ENCODE results near the gene NHLRC3. TPM values are rescaled to one million over a fixed set of nuclear protein-coding genes. Genes with fewer than 3 reads are reported as not detected.

NHLRC3 gene
- total and polyA plus RNA-seq, 9 of the 15 experiments (the other 6 are each of a cell fraction or from before 2014, with no cell fraction given): 5.5 to 15.3 (median 9.0) TPM

- TF ChIP-seq MGA (IDR thresholded peaks at IDR 0.05) (no peak), ETS2 (tag; IDR thresholded peaks at IDR 0.05; ENCODE audit: borderline replicate concordance, poor library complexity, severe bottlenecking) (no peak), ETV6 (IDR thresholded peaks at IDR 0.05; ENCODE audit: borderline replicate concordance in 1 of 2, low read depth in 2 of 2, low read length in 1 of 2) (no peak), ETV6 (CRISPR knock-in tag; IDR thresholded peaks at IDR 0.05; ENCODE audit: borderline replicate concordance) (no peak), ZBTB43 (CRISPR knock-in tag; IDR thresholded peaks at IDR 0.05) (no peak), DNMT1 (IDR thresholded peaks at IDR 0.05) (no peak), ZNF707 (CRISPR knock-in tag; conservative IDR thresholded peaks at IDR 0.05) (no peak), PRDM10 (IDR thresholded peaks at IDR 0.05; ENCODE audit: partially characterized antibody) (no peak)
Measured at GRCh38 chr13:39035204-39035603, 3.1 kb upstream of the NHLRC3 start (continued).
